ENCODE data around the gene GAS1. TPM values are rescaled to one million over a fixed set of nuclear protein-coding genes. Genes with fewer than 3 reads are reported as not detected.

GAS1 gene
- total and polyA plus RNA-seq, 4 donors = 0.46 to 7.4 (median 1.1) TPM

DNA sequence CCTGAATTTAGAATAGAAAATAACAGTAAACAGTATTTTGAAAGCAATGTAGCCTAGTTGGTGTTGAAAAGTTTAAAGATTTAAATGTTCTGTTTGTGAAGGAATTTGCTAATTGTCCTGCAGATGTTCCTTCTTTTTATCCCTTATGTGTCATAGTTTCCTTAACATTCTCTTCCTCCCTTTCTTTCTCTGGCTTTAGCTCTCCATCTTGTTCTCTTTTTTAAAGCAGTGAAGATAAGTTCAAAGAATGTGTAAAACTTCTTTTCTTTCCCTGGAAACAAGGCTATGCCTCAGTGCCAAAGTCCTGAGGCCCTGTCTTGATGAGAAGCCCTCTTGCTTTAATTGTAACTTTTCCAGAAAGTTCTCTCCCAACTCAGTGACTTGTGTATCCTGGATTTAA lies 24.4 kb upstream of the GAS1 start:
- Histone ChIP-seq H3K36me3 (ENCODE audit: control insufficient read depth in 4 of 4, insufficient read depth in 3 of 4, low read depth in 1 of 4, low read length in 3 of 4) (no peaks in the 10 kb centered on the region), H3K27me3 (ENCODE audit: control insufficient read depth in 4 of 4, insufficient read depth in 4 of 4, low read length in 3 of 4) (peaks cover 0 to 5% (median 0%) of the 10 kb centered on the region in 4 donors), H3K9ac (ENCODE audit: low read depth in 1 of 2, low read length in 2 of 2) (no peak overlapping the region), H3K4me1 (ENCODE audit: control insufficient read depth in 4 of 4, insufficient read depth in 4 of 4, low read length in 3 of 4) (no peaks in the 10 kb centered on the region), H3K9me3 (ENCODE audit: control insufficient read depth in 4 of 4, low read length in 3 of 4) (no peaks in the 10 kb centered on the region), H3K4me3 (ENCODE audit: low read depth in 1 of 3, low read length in 3 of 3) (no peak overlapping the region), H3K27ac (ENCODE audit: low read depth in 1 of 2, low read length in 2 of 2) (no peak overlapping the region)
- TF ChIP-seq CTCF (IDR thresholded peaks at IDR 0.05; ENCODE audit: low read depth, low read length, missing input control) (no peak), YY1 (IDR thresholded peaks at IDR 0.05) (no peak), RAD21 (IDR thresholded peaks at IDR 0.05) (no peak), EGR1 (IDR thresholded peaks at IDR 0.05; ENCODE audit: low read depth in 2 of 2) (no peak), MAX (IDR thresholded peaks at IDR 0.05) (no peak), ATF3 (IDR thresholded peaks at IDR 0.05) (no peak), SP1 (IDR thresholded peaks at IDR 0.05) (no peak), JUND (IDR thresholded peaks at IDR 0.05) (no peak), REST (IDR thresholded peaks at IDR 0.05) (no peak), HNF4A (conservative IDR thresholded peaks at IDR 0.05) (no peak), RXRA (IDR thresholded peaks at IDR 0.05) (no peak), FOXA1 (IDR thresholded peaks at IDR 0.05) (no peak), GABPA (IDR thresholded peaks at IDR 0.05 in 1 of 2, conservative IDR thresholded peaks at IDR 0.05 in 1 of 2) (no peak), TAF1 (conservative IDR thresholded peaks at IDR 0.05) (no peak), FOXA2 (IDR thresholded peaks at IDR 0.05) (no peak), NR2F2 (IDR thresholded peaks at IDR 0.05) (no peak), ZBTB33 (IDR thresholded peaks at IDR 0.05) (no peak), HNF4G (IDR thresholded peaks at IDR 0.05) (no peak)
- DNase-seq (ENCODE audit: low spot score) = no peak

Data from liver (tissue), 9 donors.